GM19351 (cell line): ENCODE measurements around the gene OR56A3.

ENCODE experiments used
- ATAC-seq: cut with Tn5 transposase; IDR thresholded peaks from one replicate; pipeline ENCODE4 v1.9.1; 2021; ENCODE audit warnings: mild to moderate bottlenecking, moderate library complexity; ENCODE audit not compliant: unreplicated experiment

Gene OR56A3

GRCh38 chr11:5968394-5968793 is 26.3 kb downstream of the OR56A3 start, which contains the start of gene OR56A5:
Gene OR56A5, minus strand, starts transcription at chr11:5968494. Its CDS starts 0 bp downstream, at chr11:5968494.
- no peak for ATAC-seq

- ATAC-seq, result no peak
These were observed 31.5 kb downstream of the OR56A3 start for GRCh38 chr11:5973530-5973929.

- ATAC-seq, result no peak
These were observed 41.4 kb downstream of the OR56A3 start for GRCh38 chr11:5983443-5983842.

- ATAC-seq, result no peak
These were observed 44.8 kb downstream of the OR56A3 start, which contains the start of gene OR52L1 for GRCh38 chr11:5986885-5987284. Gene OR52L1, minus strand, starts transcription at chr11:5986985. Its CDS starts 55 bp downstream, at chr11:5986930.

GRCh38 chr11:5989203-5989602 is 47.2 kb downstream of the OR56A3 start:
- ATAC-seq, result no peak

GRCh38 chr11:5992150-5992549 is 50.1 kb downstream of the OR56A3 start:
- ATAC-seq, result peak; percentile 15

- ATAC-seq, result peak; percentile 55
These were observed 50.7 kb downstream of the OR56A3 start for GRCh38 chr11:5992604-5993251.

GRCh38 chr11:5994791-5995190 is 52.7 kb downstream of the OR56A3 start:
- ATAC-seq, result no peak
